Breast epithelium (tissue), 4 donors: Measurements from ENCODE around the gene ERN1. TPM values are rescaled to one million over a fixed set of nuclear protein-coding genes. Genes with fewer than 3 reads are reported as not detected.

Experiments
- DNase-seq, 2 donors: peaks; one replicate each; pipeline ENCODE4 v3.0.0-alpha.2; 2019; ENCODE audit warnings: low spot score in 2 of 2
- H3K27ac ChIP-seq, 2 donors: fragments of 200-600 bp; sonication (generic) in 1 of 2; one replicate each; pipeline ENCODE4 v1.5.1; 2016 to 2019; ENCODE audit warnings: mild to moderate bottlenecking in 1 of 2
- H3K27me3 ChIP-seq, 2 donors: fragments of 200-600 bp; sonication (generic) in 1 of 2; one replicate each; pipeline versions ENCODE4 v1.5.1 to v1.6.0; 2017 to 2019; ENCODE audit warnings: control low read depth in 1 of 2, mild to moderate bottlenecking in 1 of 2
- H3K36me3 ChIP-seq: fragments of 200-600 bp; one replicate; pipeline ENCODE4 v1.5.1; 2019
- H3K4me1 ChIP-seq, 2 donors: fragments of 200-600 bp; sonication (generic); one replicate each; pipeline ENCODE4 v1.5.1; 2016 to 2019; ENCODE audit warnings: control low read depth in 1 of 2
- H3K4me3 ChIP-seq, 3 donors: fragments of 200-600 bp; sonication (generic); 1 replicate in 2 of 3; 2 replicates in 1 of 3; pipeline ENCODE4 v1.5.1; 2016 to 2019; ENCODE audit warnings: mild to moderate bottlenecking in 3 of 3, moderate library complexity in 2 of 3
- H3K9me3 ChIP-seq, 2 donors: fragments of 200-600 bp; sonication (generic) in 1 of 2; one replicate each; pipeline ENCODE4 v1.5.1; 2016 to 2019; ENCODE audit warnings: control low read depth in 1 of 2
- CTCF ChIP-seq, 3 donors: fragments of 450-650 bp; IDR thresholded peaks; one replicate each; pipeline ENCODE4 v1.5.1; 2016 to 2017; ENCODE audit warnings: antibody characterized with exemption in 3 of 3, mild to moderate bottlenecking in 3 of 3, moderate library complexity in 3 of 3
- POLR2A ChIP-seq: fragments of 450-650 bp; IDR thresholded peaks from one replicate; pipeline ENCODE4 v1.6.1; 2016; ENCODE audit warnings: antibody characterized with exemption, mild to moderate bottlenecking, moderate library complexity
- POLR2AphosphoS5 ChIP-seq, 3 donors: sonication (generic); formaldehyde crosslinking; IDR thresholded peaks; one replicate each; pipeline ENCODE4 v1.6.1; 2017; ENCODE audit warnings: antibody characterized with exemption in 3 of 3
- intact Hi-C: fragments of 100-400 bp; cut with DNase I; formaldehyde crosslinking; loops from one replicate; pipeline ENCODE4 v1.15.1; 2023; ENCODE audit warnings: low total_unique reads
- total RNA-seq, 3 donors: library from RNA; depleted of rRNA; stranded (reverse); fragments of >200 nt; gene quantifications; one replicate each; pipeline ENCODE4 v1.1.0, GENCODE V29; 2016

ERN1 gene
- total RNA-seq, 3 donors from 2014 or later: 13.1 to 40.8 (median 34.7) TPM

GRCh38 chr17:64161380-64162176 is 31.6 kb upstream of the ERN1 start:
- H3K27me3 ChIP-seq: no peaks in the 10 kb centered on the region
- peak overlapping the region; percentile 74 to 80 for H3K27ac ChIP-seq
- H3K4me3 ChIP-seq: no peak overlapping the region
- intact Hi-C loops: no loop called here
- H3K36me3 ChIP-seq: no peaks in the 10 kb centered on the region
- H3K9me3 ChIP-seq: no peaks in the 10 kb centered on the region
- DNase-seq: no peak
- peaks cover 0 to 1% of the 10 kb centered on the region in 2 donors for H3K4me1 ChIP-seq
- no peak for TF ChIP-seq POLR2AphosphoS5 (IDR thresholded peaks at IDR 0.05)
- TF ChIP-seq CTCF (IDR thresholded peaks at IDR 0.05): no peak
- TF ChIP-seq POLR2A: no peak

GRCh38 chr17:64160378-64160777 is 30.4 kb upstream of the ERN1 start:
- Histone ChIP-seq H3K27ac (peak overlapping the region; percentile 9 to 80), H3K27me3 (no peaks in the 10 kb centered on the region), H3K4me1 (peaks cover 4 to 10% of the 10 kb centered on the region in 2 donors), H3K4me3 (no peak overlapping the region), H3K9me3 (no peaks in the 10 kb centered on the region), H3K36me3 (no peaks in the 10 kb centered on the region)
- intact Hi-C loops: no loop called here
- DNase-seq: no peak
- TF ChIP-seq CTCF (IDR thresholded peaks at IDR 0.05) (no peak), POLR2AphosphoS5 (IDR thresholded peaks at IDR 0.05) (no peak), POLR2A (no peak)

GRCh38 chr17:64158831-64159590 is 29.1 kb upstream of the ERN1 start:
- Histone ChIP-seq H3K9me3 (no peaks in the 10 kb centered on the region), H3K36me3 (no peaks in the 10 kb centered on the region), H3K27me3 (no peaks in the 10 kb centered on the region), H3K4me3 (no peak overlapping the region), H3K27ac (peak overlapping the region in 1 of 2 donors; percentile 9), H3K4me1 (peaks cover 4 to 10% of the 10 kb centered on the region in 2 donors)
- no peak for TF ChIP-seq POLR2A
- TF ChIP-seq CTCF (IDR thresholded peaks at IDR 0.05): no peak
- no peak for TF ChIP-seq POLR2AphosphoS5 (IDR thresholded peaks at IDR 0.05)
- DNase-seq: peak in 1 of 2 donors; percentile 54
- intact Hi-C loops: no loop called here

- intact Hi-C loops: no loop called here
- Histone ChIP-seq H3K36me3 (no peaks in the 10 kb centered on the region), H3K9me3 (no peaks in the 10 kb centered on the region), H3K27me3 (no peaks in the 10 kb centered on the region), H3K4me1 (peaks cover 4 to 10% of the 10 kb centered on the region in 2 donors), H3K4me3 (no peak overlapping the region), H3K27ac (peak overlapping the region in 1 of 2 donors; percentile 29)
- no peak for DNase-seq
- no peak for TF ChIP-seq CTCF (IDR thresholded peaks at IDR 0.05)
- TF ChIP-seq POLR2A: no peak
- TF ChIP-seq POLR2AphosphoS5 (IDR thresholded peaks at IDR 0.05): no peak
These were observed 28.5 kb upstream of the ERN1 start for GRCh38 chr17:64158406-64158805.

GRCh38 chr17:64157669-64158180 is 27.8 kb upstream of the ERN1 start:
- no peak for DNase-seq
- H3K4me1 ChIP-seq: peaks cover 4 to 10% of the 10 kb centered on the region in 2 donors
- no peak overlapping the region for H3K4me3 ChIP-seq
- no peaks in the 10 kb centered on the region for H3K27me3 ChIP-seq
- intact Hi-C loops: no loop called here
- H3K9me3 ChIP-seq: no peaks in the 10 kb centered on the region
- peak overlapping the region in 1 of 2 donors; percentile 29 for H3K27ac ChIP-seq
- TF ChIP-seq POLR2A (no peak), CTCF (IDR thresholded peaks at IDR 0.05) (no peak), POLR2AphosphoS5 (IDR thresholded peaks at IDR 0.05) (no peak)
- no peaks in the 10 kb centered on the region for H3K36me3 ChIP-seq
